Measurements from ENCODE around the gene FOXN4.

Gene FOXN4, protein sequence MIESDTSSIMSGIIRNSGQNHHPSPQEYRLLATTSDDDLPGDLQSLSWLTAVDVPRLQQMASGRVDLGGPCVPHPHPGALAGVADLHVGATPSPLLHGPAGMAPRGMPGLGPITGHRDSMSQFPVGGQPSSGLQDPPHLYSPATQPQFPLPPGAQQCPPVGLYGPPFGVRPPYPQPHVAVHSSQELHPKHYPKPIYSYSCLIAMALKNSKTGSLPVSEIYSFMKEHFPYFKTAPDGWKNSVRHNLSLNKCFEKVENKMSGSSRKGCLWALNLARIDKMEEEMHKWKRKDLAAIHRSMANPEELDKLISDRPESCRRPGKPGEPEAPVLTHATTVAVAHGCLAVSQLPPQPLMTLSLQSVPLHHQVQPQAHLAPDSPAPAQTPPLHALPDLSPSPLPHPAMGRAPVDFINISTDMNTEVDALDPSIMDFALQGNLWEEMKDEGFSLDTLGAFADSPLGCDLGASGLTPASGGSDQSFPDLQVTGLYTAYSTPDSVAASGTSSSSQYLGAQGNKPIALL

DNA sequence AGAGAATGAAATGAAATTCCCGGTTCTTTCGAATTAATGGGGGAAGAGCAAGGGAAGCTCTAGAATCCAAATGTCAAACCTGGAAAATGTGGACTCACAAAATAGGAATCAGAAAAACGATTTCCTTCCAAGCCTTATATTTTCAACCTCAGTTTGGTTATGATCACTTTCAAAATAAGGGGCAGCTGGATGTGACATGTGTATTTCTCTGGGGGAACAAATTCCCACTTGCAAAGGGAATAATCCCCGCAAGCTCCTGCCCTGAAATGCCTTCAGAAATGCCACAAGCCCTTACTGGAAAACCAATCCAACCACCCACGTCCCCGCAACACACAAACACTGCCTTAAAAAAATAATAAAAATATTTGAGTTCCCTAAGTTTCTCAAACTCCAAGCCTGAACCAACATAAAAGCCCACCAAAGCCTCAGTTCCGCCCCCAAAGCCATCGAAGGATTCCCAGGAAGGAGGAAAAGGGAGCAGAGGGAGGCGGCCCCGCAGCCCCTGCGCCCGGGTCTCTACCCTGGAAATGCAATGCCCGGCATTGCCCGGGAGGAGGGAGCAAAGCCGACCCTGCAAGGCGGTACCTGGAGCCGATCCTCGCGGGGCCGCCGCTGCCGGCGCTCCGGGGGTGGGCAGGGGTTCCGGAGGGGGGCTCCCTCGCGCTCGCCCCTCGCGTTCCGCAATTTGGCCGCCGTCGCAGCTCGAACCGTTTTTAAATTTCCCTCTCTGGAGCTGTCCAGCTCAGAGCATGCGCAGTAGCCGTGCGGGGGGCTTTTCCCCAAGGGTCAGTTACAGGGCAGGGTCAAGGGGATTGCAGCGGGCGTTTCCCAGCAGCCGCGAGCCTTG, at the start of gene FOXN4:
Gene FOXN4 (minus strand): TSS at position 751 of the 847 bp plus-strand sequence. CDS start 963 bp downstream, outside the sequence.
- no peak for DNase-seq (ENCODE audit: low read depth)
- TF ChIP-seq, protein P1, sequence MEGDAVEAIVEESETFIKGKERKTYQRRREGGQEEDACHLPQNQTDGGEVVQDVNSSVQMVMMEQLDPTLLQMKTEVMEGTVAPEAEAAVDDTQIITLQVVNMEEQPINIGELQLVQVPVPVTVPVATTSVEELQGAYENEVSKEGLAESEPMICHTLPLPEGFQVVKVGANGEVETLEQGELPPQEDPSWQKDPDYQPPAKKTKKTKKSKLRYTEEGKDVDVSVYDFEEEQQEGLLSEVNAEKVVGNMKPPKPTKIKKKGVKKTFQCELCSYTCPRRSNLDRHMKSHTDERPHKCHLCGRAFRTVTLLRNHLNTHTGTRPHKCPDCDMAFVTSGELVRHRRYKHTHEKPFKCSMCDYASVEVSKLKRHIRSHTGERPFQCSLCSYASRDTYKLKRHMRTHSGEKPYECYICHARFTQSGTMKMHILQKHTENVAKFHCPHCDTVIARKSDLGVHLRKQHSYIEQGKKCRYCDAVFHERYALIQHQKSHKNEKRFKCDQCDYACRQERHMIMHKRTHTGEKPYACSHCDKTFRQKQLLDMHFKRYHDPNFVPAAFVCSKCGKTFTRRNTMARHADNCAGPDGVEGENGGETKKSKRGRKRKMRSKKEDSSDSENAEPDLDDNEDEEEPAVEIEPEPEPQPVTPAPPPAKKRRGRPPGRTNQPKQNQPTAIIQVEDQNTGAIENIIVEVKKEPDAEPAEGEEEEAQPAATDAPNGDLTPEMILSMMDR (conservative IDR thresholded peaks at IDR 0.05; ENCODE audit: low read depth, low read length): no peak
- H3K4me3 ChIP-seq (ENCODE audit: low read length): peak within 1 kb of the TSS; percentile 30

DNA sequence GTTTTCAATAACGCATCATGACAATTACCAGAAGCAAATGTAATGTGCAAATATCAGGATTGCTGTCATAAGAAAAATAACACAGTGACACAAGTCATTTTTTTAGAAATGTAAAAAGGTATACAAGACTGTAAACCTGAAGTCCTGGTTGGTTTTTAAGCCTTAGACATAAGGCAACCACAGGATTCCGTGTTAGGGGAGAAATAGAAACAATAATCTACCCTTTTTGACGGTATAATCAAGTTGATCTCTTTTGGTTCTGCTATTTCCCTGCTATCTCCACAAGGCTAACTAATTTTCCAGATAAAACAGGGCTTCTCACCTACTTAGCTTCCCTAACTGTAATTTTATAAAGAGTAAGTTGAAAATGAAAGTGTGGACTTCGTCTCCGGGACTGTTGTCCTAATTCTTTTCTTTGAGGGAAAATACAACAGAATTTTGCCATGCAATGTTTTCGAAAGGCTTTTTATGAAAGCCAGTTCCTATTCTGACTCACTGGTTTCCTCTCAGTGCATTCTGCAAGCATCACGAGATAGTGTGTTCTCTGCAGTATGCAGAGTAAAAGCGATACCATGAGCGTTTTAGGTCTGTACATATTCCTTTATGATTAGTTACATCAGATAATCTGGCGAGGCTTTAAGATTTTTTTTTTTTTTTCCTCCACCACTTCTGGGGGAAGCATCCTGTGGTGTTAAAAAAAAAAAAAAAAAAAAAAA, 49.2 kb upstream of the FOXN4 start:
- H3K4me3 ChIP-seq (ENCODE audit: low read length): no peak overlapping the region
- DNase-seq (ENCODE audit: low read depth): no peak
- TF ChIP-seq, protein P1 (conservative IDR thresholded peaks at IDR 0.05; ENCODE audit: low read depth, low read length): no peak

DNA sequence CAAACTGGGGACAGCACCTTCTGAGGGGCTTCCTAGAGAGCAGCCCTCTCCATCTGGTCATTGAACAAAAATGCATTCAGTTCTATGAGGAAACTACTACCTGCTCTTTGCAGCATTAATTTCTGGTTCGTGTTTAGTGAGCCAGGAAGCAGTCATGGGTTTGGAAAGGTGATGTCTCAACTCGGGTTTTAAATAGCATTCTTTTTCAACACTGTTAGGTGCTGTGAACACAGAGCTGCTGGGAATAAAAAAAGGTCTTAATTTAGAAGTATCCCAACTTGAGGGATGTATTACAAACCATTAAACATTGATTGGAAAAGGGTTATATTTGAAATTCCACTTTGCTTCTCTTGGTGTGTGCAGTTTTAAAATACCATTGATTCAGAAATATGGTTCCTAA, 47.9 kb upstream of the FOXN4 start:
- DNase-seq (ENCODE audit: low read depth): no peak
- TF ChIP-seq, protein P1 (conservative IDR thresholded peaks at IDR 0.05; ENCODE audit: low read depth, low read length): no peak
- no peak overlapping the region for H3K4me3 ChIP-seq (ENCODE audit: low read length)

DNA sequence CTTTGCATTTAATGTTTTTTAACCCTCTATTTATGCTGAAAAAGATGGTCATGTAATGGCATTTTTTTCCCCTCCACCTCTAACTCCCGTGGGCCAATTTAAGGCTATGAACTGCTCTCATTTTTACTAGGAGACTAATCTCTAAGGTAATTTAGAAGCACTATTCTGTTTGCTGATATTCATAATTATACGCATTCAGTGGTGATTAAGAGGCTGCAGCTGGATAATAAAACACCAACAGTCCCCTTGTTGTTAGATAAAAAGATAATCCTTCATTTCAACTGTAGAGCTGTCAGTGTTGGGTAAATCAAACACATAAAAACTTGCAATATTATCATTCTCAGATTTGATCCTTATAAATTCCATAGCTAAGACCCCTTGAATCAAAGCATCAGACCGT, 47.5 kb upstream of the FOXN4 start:
- DNase-seq (ENCODE audit: low read depth): no peak
- TF ChIP-seq, protein P1 (conservative IDR thresholded peaks at IDR 0.05; ENCODE audit: low read depth, low read length): no peak
- H3K4me3 ChIP-seq (ENCODE audit: low read length): no peak overlapping the region

DNA sequence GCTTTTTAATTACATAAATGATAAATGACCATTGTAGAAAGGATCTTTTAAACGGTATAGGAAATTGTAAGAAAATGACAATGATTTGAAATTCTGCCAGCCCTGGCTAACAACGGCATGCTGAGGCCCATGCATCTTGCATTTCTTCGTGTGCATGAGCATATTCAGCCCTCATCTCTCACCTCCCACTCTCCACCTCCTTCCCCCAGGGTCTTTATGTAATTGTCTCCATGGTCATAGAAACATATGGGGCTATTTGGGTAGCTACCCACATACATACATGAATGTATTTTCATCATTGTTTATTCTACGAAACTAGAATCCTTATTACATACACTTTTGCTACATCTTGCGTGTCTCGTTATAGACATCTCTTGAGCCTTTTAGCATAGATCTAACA, 43.1 kb upstream of the FOXN4 start:
- DNase-seq (ENCODE audit: low read depth): no peak
- H3K4me3 ChIP-seq (ENCODE audit: low read length): no peak overlapping the region
- TF ChIP-seq, protein P1 (conservative IDR thresholded peaks at IDR 0.05; ENCODE audit: low read depth, low read length): no peak

DNA sequence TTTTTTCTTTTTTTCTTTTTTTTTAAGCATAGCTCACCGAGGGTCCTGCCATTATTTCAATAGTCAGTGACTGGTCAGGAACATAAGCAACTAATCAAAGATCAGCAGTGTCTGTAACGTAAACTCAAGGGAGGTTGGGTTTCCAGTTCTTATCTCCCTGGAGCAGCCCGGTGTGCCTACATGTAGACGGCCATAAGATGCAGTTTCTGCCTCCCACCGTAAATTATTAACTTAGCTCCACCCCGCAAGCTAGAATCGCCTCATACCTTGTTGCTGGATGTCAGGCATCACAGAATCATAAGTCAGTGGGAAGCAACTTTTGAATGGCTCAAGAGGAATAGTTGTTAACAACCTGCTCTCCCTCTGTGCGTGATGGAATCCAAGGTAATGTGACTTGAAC, 38.5 kb upstream of the FOXN4 start, which contains the start of gene MYO1H:
Gene MYO1H (plus strand): TSS at position 312 of the 400 bp plus-strand sequence. CDS start 61 bp downstream, at position 373.
- H3K4me3 ChIP-seq (ENCODE audit: low read length): no peak within 1 kb of the TSS
- DNase-seq (ENCODE audit: low read depth): no peak
- TF ChIP-seq, protein P1 (conservative IDR thresholded peaks at IDR 0.05; ENCODE audit: low read depth, low read length): no peak
